AG04450 (cell line): ENCODE measurements around the gene NGRN. TPM values are rescaled to one million over a fixed set of nuclear protein-coding genes. Genes with fewer than 3 reads are reported as not detected.
"Not testable (repeated sequence)": the region's sequence is repeated elsewhere in the genome, so short reads cannot be mapped to it uniquely, and the experiment has no call there.

ENCODE experiments used
- CTCF ChIA-PET: fragments of 300-600, 350-600 bp; formaldehyde crosslinking; extraction: SDS; loops from one replicate; lab custom pipeline; 2022; ENCODE audit warnings: antibody characterized with exemption, inconsistent platforms; lab: Charles Lee
- POLR2A ChIA-PET: fragments of 350-600 bp; formaldehyde crosslinking; extraction: SDS; loops from one replicate; lab custom pipeline; 2021; ENCODE audit warnings: antibody characterized with exemption, inconsistent platforms; lab: Yijun Ruan, JAX
- DNase-seq: peaks from one replicate; pipeline ENCODE4 v3.0.0-alpha.2; 2011; ENCODE audit warnings: low read depth, low spot score
- H3K27ac ChIP-seq: one replicate; pipeline ENCODE4 v1.5.1; 2012; ENCODE audit warnings: low read depth, low read length, control low read depth
- H3K27me3 ChIP-seq: one replicate; pipeline ENCODE4 v1.6.0; 2012; ENCODE audit warnings: low read length; ENCODE audit not compliant: control insufficient read depth, insufficient read depth
- H3K4me3 ChIP-seq: 2 replicates; pipeline ENCODE4 v1.5.1; 2011; ENCODE audit warnings: mild to moderate bottlenecking, low read depth, low read length, control low read depth
- H3K9me3 ChIP-seq: 2 replicates; pipeline ENCODE4 v1.5.1; 2012; ENCODE audit warnings: low read length; ENCODE audit not compliant: control insufficient read depth, insufficient read depth
- polyA plus RNA-seq: library from polyadenylated mRNA; depleted of rRNA; stranded (reverse); fragments of >200 nt; gene quantifications from 2 replicates; pipeline ENCODE4 v1.2.3, GENCODE V29; 2011
- TF ChIP-seq, protein P1 (sequence below): IDR thresholded peaks from 2 replicates; pipeline ENCODE4 v1.5.1; 2011; ENCODE audit warnings: low read depth, low read length, control low read depth, inconsistent platforms

Gene NGRN
- polyA plus RNA-seq, 1 experiment: 81.8 TPM

DNA sequence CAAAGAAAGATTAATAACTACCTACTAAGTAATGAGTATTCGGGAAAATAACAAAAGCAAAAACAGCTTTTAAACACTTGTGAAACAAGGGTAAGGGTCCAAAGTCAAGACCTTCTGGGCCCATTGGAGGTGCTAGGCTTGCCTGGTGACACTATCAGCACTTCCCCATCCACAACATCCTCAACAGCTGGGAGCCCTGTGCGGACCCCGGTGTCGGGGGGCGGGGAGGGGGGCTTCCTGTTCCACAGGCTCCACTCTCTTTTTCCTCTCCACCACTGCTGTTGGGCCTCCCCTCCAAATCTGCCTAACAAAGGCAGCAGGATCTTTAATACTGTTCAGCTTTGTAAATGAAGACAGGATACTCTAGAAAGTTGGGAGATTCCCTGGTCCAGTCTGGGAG is 21.6 kb downstream of the NGRN start:
- POLR2A ChIA-PET: no interaction called here
- CTCF ChIA-PET: interaction anchor here (1.3 to 1.6 kb wide), 3 partner anchors 9 to 33 kb away, joined by 3 to 6 read pairs (median 4); no protein-coding TSS in a partner anchor
- no peak for DNase-seq

DNA sequence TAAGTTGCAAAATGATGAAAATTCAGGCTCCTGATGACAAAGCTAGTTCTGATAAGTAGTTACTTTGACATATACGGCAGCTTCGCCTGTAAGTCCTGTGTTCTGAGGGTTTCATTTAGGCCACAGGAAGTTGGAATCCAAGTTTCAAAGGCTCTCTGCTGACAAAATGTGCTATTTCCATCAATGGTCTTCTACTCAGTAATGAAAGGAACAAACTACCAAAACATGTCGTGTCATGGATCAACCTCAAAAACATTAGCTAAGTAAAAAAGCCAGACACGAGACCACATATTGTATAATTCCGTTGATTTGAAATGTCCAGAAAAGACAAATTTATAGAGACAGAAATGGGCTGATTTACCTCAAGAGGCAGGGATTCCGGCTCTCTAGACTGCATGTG is 22.5 kb downstream of the NGRN start:
- Histone ChIP-seq H3K4me3 (no peak overlapping the region), H3K9me3 (no peaks in the 10 kb centered on the region), H3K27ac (no peak overlapping the region), H3K27me3 (no peaks in the 10 kb centered on the region)
- no peak for DNase-seq
- TF ChIP-seq, protein P1, sequence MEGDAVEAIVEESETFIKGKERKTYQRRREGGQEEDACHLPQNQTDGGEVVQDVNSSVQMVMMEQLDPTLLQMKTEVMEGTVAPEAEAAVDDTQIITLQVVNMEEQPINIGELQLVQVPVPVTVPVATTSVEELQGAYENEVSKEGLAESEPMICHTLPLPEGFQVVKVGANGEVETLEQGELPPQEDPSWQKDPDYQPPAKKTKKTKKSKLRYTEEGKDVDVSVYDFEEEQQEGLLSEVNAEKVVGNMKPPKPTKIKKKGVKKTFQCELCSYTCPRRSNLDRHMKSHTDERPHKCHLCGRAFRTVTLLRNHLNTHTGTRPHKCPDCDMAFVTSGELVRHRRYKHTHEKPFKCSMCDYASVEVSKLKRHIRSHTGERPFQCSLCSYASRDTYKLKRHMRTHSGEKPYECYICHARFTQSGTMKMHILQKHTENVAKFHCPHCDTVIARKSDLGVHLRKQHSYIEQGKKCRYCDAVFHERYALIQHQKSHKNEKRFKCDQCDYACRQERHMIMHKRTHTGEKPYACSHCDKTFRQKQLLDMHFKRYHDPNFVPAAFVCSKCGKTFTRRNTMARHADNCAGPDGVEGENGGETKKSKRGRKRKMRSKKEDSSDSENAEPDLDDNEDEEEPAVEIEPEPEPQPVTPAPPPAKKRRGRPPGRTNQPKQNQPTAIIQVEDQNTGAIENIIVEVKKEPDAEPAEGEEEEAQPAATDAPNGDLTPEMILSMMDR: no peak
- ChIA-PET CTCF (interaction anchor here (0.7 to 1.6 kb wide), 2 partner anchors 32 to 73 kb away, joined by 3 to 6 read pairs; no protein-coding TSS in a partner anchor), POLR2A (no interaction called here)

More for the DNA sequence above, 21.6 kb downstream of the NGRN start:
- Histone ChIP-seq H3K27me3 (no peaks in the 10 kb centered on the region), H3K4me3 (no peak overlapping the region), H3K9me3 (no peaks in the 10 kb centered on the region), H3K27ac (no peak overlapping the region)
- TF ChIP-seq, protein P1: no peak

DNA sequence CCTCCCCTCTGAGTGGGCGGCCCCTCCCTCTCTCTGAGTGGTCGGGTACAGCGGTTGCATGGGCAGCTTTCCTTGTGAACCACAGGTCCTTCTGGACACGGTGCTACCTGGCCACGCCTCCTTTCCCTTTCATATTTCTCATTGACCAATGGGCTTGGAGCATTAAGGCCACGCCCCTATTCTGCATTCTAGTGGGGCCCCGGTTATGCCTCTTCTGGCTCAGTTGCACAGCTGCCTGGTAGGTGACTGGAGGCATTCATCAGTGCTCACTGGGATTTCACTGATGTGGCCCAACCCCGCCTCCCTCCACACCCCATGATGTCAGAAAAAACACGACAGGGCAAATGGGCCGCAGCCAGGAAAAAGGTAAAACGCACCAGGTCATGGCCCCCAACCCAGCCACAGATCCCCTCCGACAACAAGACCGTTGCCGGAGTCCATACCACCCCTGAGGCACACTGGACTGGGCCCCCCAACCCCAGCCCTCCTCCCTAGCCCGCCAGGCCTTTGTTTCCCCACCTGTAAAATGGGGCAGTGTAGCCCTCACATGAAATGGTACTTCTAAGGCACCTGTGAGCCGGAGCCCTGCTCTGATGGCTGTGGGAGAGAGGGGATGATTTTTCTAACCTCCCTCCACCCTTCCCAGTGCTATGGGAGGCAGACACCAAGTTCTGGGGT is 26.3 kb downstream of the NGRN start:
- Histone ChIP-seq H3K4me3 (no peak overlapping the region), H3K27me3 (peaks cover 2% of the 10 kb centered on the region), H3K9me3 (no peaks in the 10 kb centered on the region), H3K27ac (no peak overlapping the region)
- POLR2A ChIA-PET: no interaction called here
- DNase-seq: no peak
- CTCF ChIA-PET: interaction anchor here (1.7 kb wide), 1 partner anchor 28 kb away, joined by 10 read pairs; no protein-coding TSS in a partner anchor
- TF ChIP-seq, protein P1: no peak

DNA sequence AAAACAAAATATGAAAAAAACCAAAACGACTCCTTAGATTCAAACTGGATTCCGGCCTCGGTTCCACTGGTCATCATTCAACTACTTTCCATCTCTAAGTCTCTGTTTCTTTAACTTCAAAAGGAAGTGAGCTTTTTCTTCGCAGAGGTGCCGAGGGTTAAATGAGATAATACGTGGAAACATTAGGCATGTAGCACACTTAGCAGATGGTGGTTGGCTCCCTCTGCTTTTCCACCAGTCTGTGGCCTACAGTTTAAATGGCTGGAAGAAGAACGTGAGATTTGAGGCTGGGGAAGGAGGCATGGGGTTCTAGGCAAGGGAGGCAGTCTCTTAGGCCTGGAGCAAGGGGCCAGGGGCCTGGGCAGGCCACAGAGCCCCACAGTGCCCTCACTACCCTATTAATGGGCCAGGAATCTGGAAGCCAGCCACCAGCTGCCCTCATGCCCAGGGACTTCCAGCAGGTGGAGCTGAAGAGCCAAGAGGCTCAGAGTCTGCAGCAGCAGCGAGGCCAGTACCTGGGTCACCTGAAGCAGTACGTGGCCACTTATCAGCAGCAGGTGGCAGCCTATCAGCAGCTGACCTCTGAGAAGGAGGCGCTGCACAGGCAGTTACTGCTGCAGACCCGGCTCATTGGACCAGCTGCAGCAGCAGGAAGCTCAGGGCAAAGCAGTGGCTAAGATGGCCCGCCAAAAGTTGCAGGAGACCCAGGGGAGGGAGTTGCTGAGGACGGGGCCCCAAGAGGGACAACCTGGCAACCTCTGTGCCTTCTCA is 27.8 kb downstream of the NGRN start:
- TF ChIP-seq, protein P1: peak; percentile 78
- POLR2A ChIA-PET, H3K27ac ChIP-seq, DNase-seq, H3K27me3 ChIP-seq, H3K9me3 ChIP-seq, H3K4me3 ChIP-seq: not testable (repeated sequence)
- CTCF ChIA-PET: interaction anchor here (0.6 to 3.4 kb wide), 26 partner anchors 9 to 618 kb away, joined by 3 to 34 read pairs (median 4); no protein-coding TSS in a partner anchor
